Cardiac fibroblast (primary cell): Measurements from ENCODE around the gene SMC3.
A peak's percentile ranks its signal among the peaks of the same experiment; 100 is the strongest.
"Not testable (repeated sequence)": the region's sequence is repeated elsewhere in the genome, so short reads cannot be mapped to it uniquely, and the experiment has no call there.

Experiments
- DNase-seq, 2 donors: peaks; one replicate each; pipeline versions ENCODE4 v3.0.0 to v3.0.0-alpha.2; 2010; ENCODE audit warnings: low read depth in 2 of 2
- H3K4me3 ChIP-seq, 2 donors: replicated peaks in 1 of 2; 1 replicate in 1 of 2; 2 replicates in 1 of 2; pipeline ENCODE4 v1.5.1; 2011; ENCODE audit warnings: low read depth in 2 of 2, low read length in 2 of 2, mild to moderate bottlenecking in 2 of 2, moderate library complexity in 1 of 2
- CTCF ChIP-seq: IDR thresholded peaks from one replicate; pipeline ENCODE4 v1.5.1; 2011; ENCODE audit warnings: low read depth, mild to moderate bottlenecking, low read length, inconsistent platforms

The SMC3 gene

GRCh38 chr10:110527731-110528171 is 39.7 kb upstream of the SMC3 start:
- TF ChIP-seq CTCF, result no peak
- H3K4me3 ChIP-seq, result no peak overlapping the region
- peak; percentile 64 to 91 for DNase-seq

- DNase-seq, result peak in 1 of 2 donors; percentile 78
- H3K4me3 ChIP-seq, result no peak overlapping the region
- TF ChIP-seq CTCF, result no peak
Measured at GRCh38 chr10:110528224-110528996, 39.1 kb upstream of the SMC3 start.

GRCh38 chr10:110528997-110529524 is 38.4 kb upstream of the SMC3 start:
- peak in 1 of 2 donors; percentile 71 for DNase-seq

GRCh38 chr10:110529596-110530011 is 37.9 kb upstream of the SMC3 start:
- TF ChIP-seq CTCF, result no peak
- DNase-seq, result no peak
- H3K4me3 ChIP-seq, result no peak overlapping the region

More at GRCh38 chr10:110528997-110529524, 38.4 kb upstream of the SMC3 start:
- not testable (repeated sequence) for H3K4me3 ChIP-seq

GRCh38 chr10:110530131-110530831 is 37.2 kb upstream of the SMC3 start:
- TF ChIP-seq CTCF, result no peak
- DNase-seq, result peak; percentile 79 to 84
- peak overlapping the region; percentile 5 to 16 for H3K4me3 ChIP-seq

GRCh38 chr10:110531687-110532086 is 35.8 kb upstream of the SMC3 start:
- no peak for TF ChIP-seq CTCF
- no peak overlapping the region for H3K4me3 ChIP-seq
- DNase-seq, result no peak

- H3K4me3 ChIP-seq, DNase-seq: not testable (repeated sequence)
Measured at GRCh38 chr10:110532628-110533027, 34.9 kb upstream of the SMC3 start.
